Ascending aorta (tissue), 2 donors: ENCODE measurements around the gene EHBP1. TPM values are rescaled to one million over a fixed set of nuclear protein-coding genes. Genes with fewer than 3 reads are reported as not detected.

Experiments used
- DNase-seq, 2 donors: peaks; one replicate each; pipeline ENCODE4 v3.0.0-alpha.2; 2019; ENCODE audit warnings: low spot score in 2 of 2
- H3K27ac ChIP-seq, 2 donors: fragments of 200-600 bp; sonication (generic); one replicate each; pipeline ENCODE4 v1.5.1; 2016 to 2017; ENCODE audit warnings: mild to moderate bottlenecking in 1 of 2
- H3K27me3 ChIP-seq: fragments of 200-600 bp; sonication (generic); one replicate; pipeline ENCODE4 v1.5.1; 2017
- H3K36me3 ChIP-seq, 2 donors: fragments of 200-600 bp; sonication (generic); one replicate each; pipeline ENCODE4 v1.5.1; 2016
- H3K4me1 ChIP-seq, 2 donors: fragments of 200-600 bp; sonication (generic); one replicate each; pipeline ENCODE4 v1.5.1; 2016 to 2017; ENCODE audit warnings: mild to moderate bottlenecking in 1 of 2
- H3K4me3 ChIP-seq, 2 donors: fragments of 200-600 bp; sonication (generic); one replicate each; pipeline ENCODE4 v1.5.1; 2016 to 2017; ENCODE audit warnings: mild to moderate bottlenecking in 1 of 2
- H3K9me3 ChIP-seq, 2 donors: fragments of 200-600 bp; sonication (generic); one replicate each; pipeline ENCODE4 v1.5.1; 2016
- intact Hi-C: fragments of 100-400 bp; cut with DNase I; formaldehyde crosslinking; loops from one replicate; pipeline ENCODE4 v1.15.1; 2023
- total RNA-seq: library from RNA; depleted of rRNA; stranded (reverse); fragments of >200 nt; gene quantifications from one replicate; pipeline ENCODE4 v1.1.0, GENCODE V29; 2016
- TF ChIP-seq, protein P1 (sequence below), 3 experiments: fragments of 200-600 bp in 2 of 3; fragments of 450-650 bp in 1 of 3; sonication (generic) in 2 of 3; IDR thresholded peaks; one replicate each; pipeline ENCODE4 v1.5.1; 2016 to 2019; ENCODE audit warnings: antibody characterized with exemption in 3 of 3, mild to moderate bottlenecking in 1 of 3, moderate library complexity in 1 of 3

Gene EHBP1
- total RNA-seq, 1 donor from 2014 or later = 19.9 TPM

DNA sequence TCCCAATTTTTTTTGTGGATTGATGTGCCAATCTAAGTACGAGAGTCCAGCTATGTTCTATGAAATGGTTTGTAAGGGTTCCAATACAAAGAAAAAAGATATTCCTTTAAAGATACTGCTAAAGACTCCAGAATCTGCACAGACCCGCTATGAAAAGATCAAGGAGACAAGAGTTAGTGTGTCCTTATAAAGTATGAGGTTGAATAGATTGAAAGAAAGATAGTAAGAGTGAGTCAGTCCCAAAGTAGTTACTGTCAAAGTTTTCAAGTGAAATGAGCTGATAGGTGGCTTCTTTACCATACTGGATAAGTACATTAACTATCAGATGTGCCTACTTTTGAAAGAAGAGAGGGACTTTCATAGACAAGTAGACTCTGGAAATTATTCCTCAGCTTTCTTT is 17.9 kb upstream of the EHBP1 start:
- intact Hi-C loops = no loop called here
- Histone ChIP-seq H3K27ac (no peak overlapping the region), H3K4me3 (no peak overlapping the region), H3K36me3 (no peaks in the 10 kb centered on the region), H3K4me1 (no peaks in the 10 kb centered on the region), H3K27me3 (no peaks in the 10 kb centered on the region), H3K9me3 (no peaks in the 10 kb centered on the region)
- DNase-seq = no peak
- TF ChIP-seq, protein P1, sequence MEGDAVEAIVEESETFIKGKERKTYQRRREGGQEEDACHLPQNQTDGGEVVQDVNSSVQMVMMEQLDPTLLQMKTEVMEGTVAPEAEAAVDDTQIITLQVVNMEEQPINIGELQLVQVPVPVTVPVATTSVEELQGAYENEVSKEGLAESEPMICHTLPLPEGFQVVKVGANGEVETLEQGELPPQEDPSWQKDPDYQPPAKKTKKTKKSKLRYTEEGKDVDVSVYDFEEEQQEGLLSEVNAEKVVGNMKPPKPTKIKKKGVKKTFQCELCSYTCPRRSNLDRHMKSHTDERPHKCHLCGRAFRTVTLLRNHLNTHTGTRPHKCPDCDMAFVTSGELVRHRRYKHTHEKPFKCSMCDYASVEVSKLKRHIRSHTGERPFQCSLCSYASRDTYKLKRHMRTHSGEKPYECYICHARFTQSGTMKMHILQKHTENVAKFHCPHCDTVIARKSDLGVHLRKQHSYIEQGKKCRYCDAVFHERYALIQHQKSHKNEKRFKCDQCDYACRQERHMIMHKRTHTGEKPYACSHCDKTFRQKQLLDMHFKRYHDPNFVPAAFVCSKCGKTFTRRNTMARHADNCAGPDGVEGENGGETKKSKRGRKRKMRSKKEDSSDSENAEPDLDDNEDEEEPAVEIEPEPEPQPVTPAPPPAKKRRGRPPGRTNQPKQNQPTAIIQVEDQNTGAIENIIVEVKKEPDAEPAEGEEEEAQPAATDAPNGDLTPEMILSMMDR (IDR thresholded peaks at IDR 0.05) = no peak

DNA sequence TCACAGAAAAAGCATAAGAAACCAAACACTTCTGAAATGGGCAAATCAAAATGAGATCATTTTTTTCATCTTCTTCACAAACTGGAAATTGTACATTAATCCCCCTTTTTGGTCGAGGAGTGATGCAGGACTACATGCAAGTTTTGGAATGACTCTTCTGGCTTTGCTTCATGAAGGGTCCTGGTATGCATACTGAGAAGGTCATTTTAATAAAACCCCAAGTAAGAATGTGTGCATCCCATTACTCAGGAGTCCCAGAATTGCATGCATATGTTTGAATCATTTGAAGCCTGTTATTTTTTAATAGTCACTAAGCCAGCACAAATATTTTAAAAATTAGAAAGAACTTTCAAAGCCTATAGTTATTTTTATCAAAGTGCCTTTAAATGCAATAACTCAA is 16.7 kb upstream of the EHBP1 start:
- Histone ChIP-seq H3K27ac (no peak overlapping the region), H3K4me1 (no peaks in the 10 kb centered on the region), H3K27me3 (no peaks in the 10 kb centered on the region), H3K4me3 (no peak overlapping the region), H3K9me3 (no peaks in the 10 kb centered on the region), H3K36me3 (no peaks in the 10 kb centered on the region)
- intact Hi-C loops = no loop called here
- TF ChIP-seq, protein P1 (IDR thresholded peaks at IDR 0.05) = no peak
- no peak for DNase-seq

DNA sequence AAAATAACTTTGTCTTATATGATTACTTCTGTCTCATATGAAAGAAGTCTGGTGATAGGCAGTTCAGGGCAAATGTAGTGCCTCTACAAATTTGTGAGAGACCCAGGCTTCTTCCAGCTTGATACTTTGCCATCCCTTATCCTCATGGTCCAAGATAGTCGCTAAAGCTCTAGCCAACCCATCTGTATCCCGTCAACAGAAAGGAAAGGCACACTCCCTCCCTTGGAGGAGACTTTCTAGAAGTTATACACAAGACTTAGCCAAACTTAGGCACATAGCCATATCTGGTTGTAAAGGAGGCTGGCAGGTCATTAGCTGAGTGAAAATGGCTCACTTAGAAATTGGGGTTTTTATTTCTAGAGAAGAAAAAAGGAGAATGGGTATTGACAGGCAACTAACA is 14.3 kb upstream of the EHBP1 start:
- H3K4me1 ChIP-seq = no peaks in the 10 kb centered on the region
- H3K27me3 ChIP-seq = no peaks in the 10 kb centered on the region
- no peak for DNase-seq
- H3K36me3 ChIP-seq = no peaks in the 10 kb centered on the region
- TF ChIP-seq, protein P1 (IDR thresholded peaks at IDR 0.05) = no peak
- no peak overlapping the region for H3K27ac ChIP-seq
- no peak overlapping the region for H3K4me3 ChIP-seq
- no peaks in the 10 kb centered on the region for H3K9me3 ChIP-seq
- intact Hi-C loops = no loop called here

DNA sequence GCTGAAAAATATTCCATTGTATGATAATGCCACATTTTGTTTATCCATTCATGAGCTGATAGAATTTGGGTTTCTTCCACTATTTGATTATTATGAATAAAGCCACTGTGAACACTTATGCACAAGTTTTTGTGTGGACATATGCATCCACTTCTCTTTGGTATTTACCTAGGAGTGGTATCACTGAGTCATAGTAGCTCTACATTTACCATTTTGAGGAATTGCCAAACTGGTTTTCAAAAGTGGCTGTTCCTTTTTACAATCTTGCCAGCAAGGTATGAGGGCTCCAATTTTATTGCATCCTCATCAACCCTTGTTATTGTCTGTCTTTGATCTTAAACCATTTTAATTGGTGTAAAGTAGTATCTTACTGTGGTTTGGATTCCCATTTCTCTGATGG is 13.3 kb upstream of the EHBP1 start:
- Histone ChIP-seq H3K27me3 (no peaks in the 10 kb centered on the region), H3K9me3 (no peaks in the 10 kb centered on the region), H3K4me1 (no peaks in the 10 kb centered on the region), H3K36me3 (no peaks in the 10 kb centered on the region), H3K4me3 (no peak overlapping the region), H3K27ac (no peak overlapping the region)
- TF ChIP-seq, protein P1 (IDR thresholded peaks at IDR 0.05) = no peak
- no peak for DNase-seq
- intact Hi-C loops = no loop called here

DNA sequence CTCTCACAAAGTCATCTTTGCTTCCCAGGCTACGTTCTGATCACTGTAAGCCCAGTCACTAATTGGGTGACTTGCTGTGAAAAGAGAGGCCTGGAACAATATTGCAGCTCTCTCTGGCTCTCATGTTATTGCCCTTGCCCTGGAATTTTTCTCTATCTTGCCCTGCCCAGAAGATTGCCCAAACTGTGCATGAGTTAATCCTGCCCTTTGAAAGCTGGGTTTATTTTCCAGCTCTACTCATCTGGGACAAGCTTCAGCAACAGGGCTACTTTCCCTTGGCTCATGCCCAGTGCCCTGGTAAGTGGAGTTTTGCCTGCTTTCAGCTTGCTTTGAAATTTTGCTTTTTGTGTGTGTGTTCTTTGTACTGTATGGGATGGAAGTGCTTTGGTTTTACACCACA is 6.9 kb upstream of the EHBP1 start:
- no peak for DNase-seq
- no peaks in the 10 kb centered on the region for H3K27me3 ChIP-seq
- intact Hi-C loops = no loop called here
- no peaks in the 10 kb centered on the region for H3K36me3 ChIP-seq
- no peak overlapping the region for H3K27ac ChIP-seq
- H3K4me3 ChIP-seq = no peak overlapping the region
- H3K4me1 ChIP-seq = no peaks in the 10 kb centered on the region
- TF ChIP-seq, protein P1 (IDR thresholded peaks at IDR 0.05) = no peak
- no peaks in the 10 kb centered on the region for H3K9me3 ChIP-seq

DNA sequence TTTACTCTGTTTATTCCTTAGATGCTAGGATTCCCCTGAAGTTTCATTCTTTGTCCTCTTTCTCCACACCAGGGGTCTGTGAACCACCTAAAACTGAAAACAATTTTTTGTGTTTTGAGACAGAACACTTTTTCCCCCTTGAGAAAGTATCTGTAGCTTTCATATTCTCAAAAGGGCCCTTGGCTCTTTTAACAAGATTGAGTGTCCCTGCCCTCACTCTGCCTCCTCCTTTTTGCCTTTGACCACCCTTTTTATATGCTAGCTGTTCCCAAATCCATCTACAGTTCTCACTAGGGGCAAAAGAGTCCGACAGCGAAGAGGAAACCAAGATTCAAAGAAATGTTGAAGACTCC is 883 bp upstream of the EHBP1 start:
- no peaks in the 10 kb centered on the region for H3K9me3 ChIP-seq

More for the DNA sequence above, 883 bp upstream of the EHBP1 start:
- H3K27ac ChIP-seq = peak overlapping the region; percentile 63 to 67
- H3K36me3 ChIP-seq = no peaks in the 10 kb centered on the region
- H3K27me3 ChIP-seq = no peaks in the 10 kb centered on the region
- intact Hi-C loops = loop anchor here (1.0 to 10.0 kb wide), 11 partner anchors 68 to 1822 kb away; partner anchors contain the start of genes B3GNT2, CCT4, FAM161A and MDH1
- TF ChIP-seq, protein P1 (IDR thresholded peaks at IDR 0.05) = no peak
- no peak for DNase-seq
- H3K4me1 ChIP-seq = peaks cover 4 to 20% of the 10 kb centered on the region in 2 donors
- peak overlapping the region; percentile 84 to 86 for H3K4me3 ChIP-seq
